Neural progenitor cell (in vitro differentiated cells): ENCODE data around the gene TNRC18. TPM values are rescaled to one million over a fixed set of nuclear protein-coding genes. Genes with fewer than 3 reads are reported as not detected.
A peak's percentile ranks its signal among the peaks of the same experiment; 100 is the strongest.

Source experiments
- DNase-seq: peaks from one replicate; pipeline ENCODE4 v3.0.0-alpha.2; 2016; ENCODE audit warnings: low spot score
- H2AFZ ChIP-seq: fragments of 200-600 bp; sonication (generic); replicated peaks from 2 replicates; pipeline ENCODE4 v1.6.1; 2016; ENCODE audit warnings: antibody characterized with exemption
- H3F3A ChIP-seq: fragments of 200-600 bp; sonication (generic); 2 replicates; pipeline ENCODE4 v1.6.1; 2016; ENCODE audit warnings: antibody characterized with exemption, low read depth
- H3K27ac ChIP-seq: fragments of 200-600 bp; sonication (generic); 2 replicates; pipeline ENCODE4 v1.5.1; 2016; ENCODE audit warnings: mild to moderate bottlenecking
- H3K27me3 ChIP-seq: fragments of 200-600 bp; sonication (generic); 2 replicates; pipeline ENCODE4 v1.6.1; 2016; ENCODE audit warnings: mild to moderate bottlenecking, moderate library complexity
- H3K36me3 ChIP-seq: fragments of 200-600 bp; sonication (generic); 2 replicates; pipeline ENCODE4 v1.5.1; 2016
- H3K4me1 ChIP-seq: fragments of 200-600 bp; sonication (generic); 2 replicates; pipeline ENCODE4 v1.6.1; 2016; ENCODE audit warnings: mixed run types
- H3K4me2 ChIP-seq: fragments of 200-600 bp; sonication (generic); 2 replicates; pipeline ENCODE4 v1.6.1; 2016
- H3K4me3 ChIP-seq: fragments of 200-600 bp; sonication (generic); 2 replicates; pipeline ENCODE4 v1.5.1; 2016
- H3K79me2 ChIP-seq: fragments of 200-600 bp; sonication (generic); 2 replicates; pipeline ENCODE4 v1.6.1; 2016; ENCODE audit warnings: low read depth
- H3K9ac ChIP-seq: fragments of 200-600 bp; sonication (generic); 2 replicates; pipeline ENCODE4 v1.6.1; 2016
- H3K9me3 ChIP-seq: fragments of 200-600 bp; sonication (generic); 2 replicates; pipeline ENCODE4 v1.5.1; 2016; ENCODE audit warnings: low read depth
- H4K20me1 ChIP-seq: fragments of 200-600 bp; sonication (generic); 2 replicates; pipeline ENCODE4 v1.6.1; 2016; ENCODE audit warnings: low read depth
- H3K27ac Mint-ChIP-seq: 3 replicates; pipeline ENCODE4 v1.8.0; 2021; ENCODE audit warnings: mixed read lengths
- H3K27me3 Mint-ChIP-seq: 2 replicates; pipeline ENCODE4 v1.8.0; 2022; ENCODE audit warnings: low read depth, mild to moderate bottlenecking, inconsistent platforms, moderate library complexity, mixed read lengths; ENCODE audit not compliant: insufficient read depth
- H3K36me3 Mint-ChIP-seq: 3 replicates; pipeline ENCODE4 v1.8.0; 2021; ENCODE audit warnings: mixed read lengths
- H3K4me1 Mint-ChIP-seq: 3 replicates; pipeline ENCODE4 v1.8.0; 2021; ENCODE audit warnings: mixed read lengths
- H3K4me3 Mint-ChIP-seq: 3 replicates; pipeline ENCODE4 v1.8.0; 2021; ENCODE audit warnings: mild to moderate bottlenecking, moderate library complexity, mixed read lengths
- H3K9me3 Mint-ChIP-seq: 3 replicates; pipeline ENCODE4 v1.8.0; 2020; ENCODE audit warnings: mixed read lengths
- CTCF ChIP-seq: fragments of 200-600 bp; sonication (generic); IDR thresholded peaks from 2 replicates; pipeline ENCODE4 v1.5.1; 2017; ENCODE audit warnings: antibody characterized with exemption, mild to moderate bottlenecking
- EZH2 ChIP-seq: fragments of 200-600 bp; sonication (generic); IDR thresholded peaks from 2 replicates; pipeline ENCODE4 v1.6.1; 2017; ENCODE audit warnings: antibody characterized with exemption, mild to moderate bottlenecking, moderate library complexity
- EZH2phosphoT487 ChIP-seq: fragments of 200-600 bp; sonication (generic); IDR thresholded peaks from 2 replicates; pipeline ENCODE4 v1.6.1; 2017; ENCODE audit warnings: antibody characterized with exemption
- total RNA-seq: library from RNA; depleted of rRNA; stranded (reverse); fragments of >200 nt; gene quantifications from 2 replicates; pipeline ENCODE4 v1.2.3, GENCODE V29; 2015; ENCODE audit warnings: low replicate concordance

Gene TNRC18
- total RNA-seq, 1 donor from 2014 or later, result 16.1 TPM

DNA sequence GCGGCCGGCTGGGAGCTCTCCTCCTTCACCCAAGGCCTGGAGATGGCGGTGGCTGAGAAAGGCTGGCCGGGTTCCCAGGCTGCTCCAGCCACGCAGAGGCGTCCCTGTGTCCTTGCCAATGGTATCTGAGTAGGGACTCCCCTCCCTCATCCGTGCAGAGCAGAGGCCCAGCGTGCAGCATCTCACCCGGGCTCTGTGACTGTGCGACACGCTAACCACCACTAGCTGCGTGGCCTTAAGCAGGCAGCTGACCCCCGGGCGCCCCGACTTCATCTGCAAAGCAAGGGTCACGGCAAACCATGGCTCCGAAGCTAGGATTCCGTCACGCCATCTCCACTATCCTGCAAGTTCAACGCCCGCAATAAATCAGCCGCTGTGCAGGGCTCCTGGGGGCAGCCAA lies 47.2 kb upstream of the TNRC18 start:
- Mint-ChIP-seq H3K4me1 (peaks cover 7% of the 10 kb centered on the region), H3K4me3 (no peak overlapping the region), H3K9me3 (peaks cover 3% of the 10 kb centered on the region), H3K27me3 (peaks cover 16% of the 10 kb centered on the region), H3K36me3 (peaks cover 5% of the 10 kb centered on the region), H3K27ac (no peak overlapping the region)
- Histone ChIP-seq H3K79me2 (no peaks in the 10 kb centered on the region), H3K4me2 (no peak overlapping the region), H3K4me3 (no peak overlapping the region), H3K27ac (no peak overlapping the region), H3K9ac (no peak overlapping the region), H3K36me3 (no peaks in the 10 kb centered on the region), H3K27me3 (no peaks in the 10 kb centered on the region), H3F3A (no peaks in the 10 kb centered on the region), H3K9me3 (no peaks in the 10 kb centered on the region), H4K20me1 (no peaks in the 10 kb centered on the region), H2AFZ (no peak overlapping the region), H3K4me1 (no peaks in the 10 kb centered on the region)
- TF ChIP-seq EZH2phosphoT487, result no peak
- no peak for TF ChIP-seq CTCF
- no peak for TF ChIP-seq EZH2
- DNase-seq, result no peak

DNA sequence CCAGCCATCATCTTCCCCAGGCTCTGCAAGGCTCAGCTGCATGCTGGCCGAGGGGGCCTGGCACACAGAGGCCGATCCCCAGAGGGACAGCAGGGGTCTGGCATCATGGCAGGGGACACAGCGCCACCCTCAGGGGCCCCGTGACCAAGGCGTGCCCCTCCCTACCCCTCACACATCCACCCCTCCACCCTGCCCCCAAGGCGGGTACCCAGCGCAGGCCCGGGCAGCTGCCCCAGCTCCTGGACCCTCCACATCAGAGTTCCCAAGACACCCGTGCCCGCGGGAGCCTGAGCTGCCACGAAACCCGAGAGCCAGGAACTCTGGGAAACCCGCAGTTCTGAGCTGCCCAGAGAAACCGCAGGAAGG lies 46.5 kb upstream of the TNRC18 start:
- H3K9ac ChIP-seq, result no peak overlapping the region

DNA sequence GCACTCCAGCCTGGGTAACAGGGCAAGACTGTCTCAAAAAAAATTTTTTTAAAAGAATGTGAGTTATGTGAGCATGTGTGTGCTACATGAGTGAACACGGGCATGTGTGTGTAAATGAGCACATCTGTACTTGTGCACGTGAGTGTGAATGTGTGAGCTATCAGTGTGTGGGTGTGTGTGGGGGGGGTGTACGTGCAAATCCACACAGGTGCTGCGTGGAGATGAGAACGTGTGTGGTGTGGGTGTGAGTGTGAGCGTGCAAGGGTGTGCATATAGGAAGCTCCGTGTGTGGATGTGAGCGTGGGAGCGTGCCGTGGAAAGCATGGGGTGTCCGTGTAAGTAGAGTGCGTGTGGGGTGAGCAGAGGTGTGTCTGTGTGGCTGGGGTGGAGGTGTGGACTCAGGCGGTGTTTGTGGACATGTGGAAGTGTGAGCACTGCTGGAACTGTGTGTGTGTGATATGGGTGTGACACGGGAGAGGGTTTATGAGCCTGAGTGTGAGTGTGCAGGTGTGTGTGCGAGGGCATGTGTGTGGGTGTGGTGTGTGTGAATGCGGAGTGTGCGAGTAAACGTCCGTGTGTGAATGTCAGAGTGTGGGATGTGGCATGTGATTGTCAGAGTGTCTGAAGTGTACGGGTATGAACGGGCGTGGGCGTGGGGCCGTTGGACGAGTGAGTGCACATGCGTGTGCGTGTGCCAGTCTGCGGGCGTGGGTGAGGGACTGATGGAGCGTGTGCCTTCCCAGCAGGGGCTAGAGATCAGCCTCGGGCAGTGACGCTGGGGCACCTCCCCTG lies 45.9 kb upstream of the TNRC18 start:
- Histone ChIP-seq H2AFZ (no peak overlapping the region), H3K4me3 (no peak overlapping the region), H3K4me2 (no peak overlapping the region), H3K27ac (no peak overlapping the region), H3K4me1 (no peaks in the 10 kb centered on the region), H3K79me2 (no peaks in the 10 kb centered on the region), H3K9ac (no peak overlapping the region), H4K20me1 (no peaks in the 10 kb centered on the region), H3K27me3 (no peaks in the 10 kb centered on the region), H3K9me3 (no peaks in the 10 kb centered on the region), H3F3A (no peaks in the 10 kb centered on the region), H3K36me3 (no peaks in the 10 kb centered on the region)
- TF ChIP-seq EZH2 (no peak), CTCF (no peak), EZH2phosphoT487 (no peak)
- DNase-seq, result no peak
- H3K36me3 Mint-ChIP-seq, result peaks cover 5% of the 10 kb centered on the region
- peaks cover 3% of the 10 kb centered on the region for H3K9me3 Mint-ChIP-seq
- peak overlapping the region; percentile 12 for H3K4me3 Mint-ChIP-seq
- peaks cover 14% of the 10 kb centered on the region for H3K27me3 Mint-ChIP-seq
- H3K27ac Mint-ChIP-seq, result no peak overlapping the region
- H3K4me1 Mint-ChIP-seq, result peaks cover 3% of the 10 kb centered on the region

More for the DNA sequence above, 46.5 kb upstream of the TNRC18 start:
- Mint-ChIP-seq H3K27ac (no peak overlapping the region), H3K4me1 (peaks cover 3% of the 10 kb centered on the region), H3K27me3 (peaks cover 16% of the 10 kb centered on the region), H3K4me3 (no peak overlapping the region), H3K36me3 (peaks cover 5% of the 10 kb centered on the region), H3K9me3 (peaks cover 3% of the 10 kb centered on the region)
- Histone ChIP-seq H3K4me3 (no peak overlapping the region), H3K36me3 (no peaks in the 10 kb centered on the region), H3K4me2 (no peak overlapping the region), H3F3A (no peaks in the 10 kb centered on the region), H3K9me3 (no peaks in the 10 kb centered on the region), H3K79me2 (no peaks in the 10 kb centered on the region), H3K27ac (no peak overlapping the region), H2AFZ (no peak overlapping the region), H3K27me3 (no peaks in the 10 kb centered on the region), H3K4me1 (no peaks in the 10 kb centered on the region), H4K20me1 (no peaks in the 10 kb centered on the region)
- no peak for DNase-seq
- TF ChIP-seq EZH2phosphoT487, result no peak
- no peak for TF ChIP-seq CTCF
- no peak for TF ChIP-seq EZH2
